HCT116 (cell line): ENCODE results near the gene IL4. TPM values are rescaled to one million over a fixed set of nuclear protein-coding genes. Genes with fewer than 3 reads are reported as not detected.

Source experiments
- ATAC-seq: fragments of 200-7000 bp; cut with Tn5 transposase; 2 replicates; pipeline ENCODE4 v1.9.1; 2020; ENCODE audit warnings: mild to moderate bottlenecking, moderate library complexity
- BruUV-seq: library from RNA; stranded (reverse); fragments of 400-500 nt; replicated peaks from 2 replicates; lab custom pipeline; 2021; lab: Mats Ljungman, UMichigan
- CTCF ChIA-PET: fragments of 300-600 bp; sonication (Branson Sonifier 250); formaldehyde crosslinking; loops from one replicate; lab custom pipeline; 2021; ENCODE audit warnings: antibody characterized with exemption; lab: Charles Lee
- POLR2A ChIA-PET: fragments of 300-600, 350-600 bp; sonication (Branson Sonifier 250); formaldehyde crosslinking; loops from one replicate; lab custom pipeline; 2021; ENCODE audit warnings: antibody characterized with exemption; lab: Charles Lee
- RAD21 ChIA-PET, 2 experiments: fragments of 300-600 bp; sonication (Branson Sonifier 250); formaldehyde crosslinking; loops; one replicate each; lab custom pipeline; 2023; ENCODE audit warnings: low total read pairs in 2 of 2; ENCODE audit not compliant: uncharacterized antibody in 2 of 2, unreplicated experiment in 2 of 2, low non-redundant PET in 1 of 2; lab: Charles Lee
- DNase-seq: peaks from one replicate; pipeline ENCODE4 v3.0.0-alpha.2; 2010; ENCODE audit warnings: low read depth, low spot score
- H2AFZ ChIP-seq: fragments of 200-600 bp; shearing (Covaris generic), sonication (generic); 2 replicates; pipeline ENCODE4 v1.6.1; 2017; ENCODE audit warnings: low read depth, mixed run types, mixed read lengths, antibody characterized with exemption, low read length; ENCODE audit not compliant: poor library complexity, severe bottlenecking
- H3K27ac ChIP-seq: 2 replicates; pipeline ENCODE4 v1.5.1; 2012; ENCODE audit warnings: low read depth, low read length
- H3K27me3 ChIP-seq: fragments of 200-600 bp; sonication (generic); 2 replicates; pipeline ENCODE4 v1.6.1; 2016; ENCODE audit warnings: mixed run types, low read length, mixed read lengths; ENCODE audit not compliant: insufficient read depth
- H3K36me3 ChIP-seq, 2 experiments: fragments of 200-500 bp in 1 of 2; fragments of 200-600 bp in 1 of 2; sonication (Bioruptor generic) in 1 of 2; sonication (generic) in 1 of 2; 2 replicates each; pipeline versions ENCODE4 v1.5.1 to v1.6.1; 2014 to 2016; ENCODE audit warnings: low read length in 2 of 2, inconsistent platforms in 1 of 2, mixed read lengths in 1 of 2, mixed run types in 1 of 2; ENCODE audit not compliant: insufficient read depth in 2 of 2, control insufficient read depth in 1 of 2
- H3K4me1 ChIP-seq, 2 experiments: fragments of 200-600 bp in 1 of 2; sonication (generic) in 1 of 2; 2 replicates each; pipeline versions ENCODE4 v1.5.1 to v1.6.1; 2012 to 2017; ENCODE audit warnings: low read length in 2 of 2, inconsistent platforms in 1 of 2, mild to moderate bottlenecking in 1 of 2, mixed read lengths in 1 of 2, mixed run types in 1 of 2, moderate library complexity in 1 of 2; ENCODE audit not compliant: insufficient read depth in 2 of 2, control insufficient read depth in 1 of 2
- H3K4me2 ChIP-seq: fragments of 200-600 bp; sonication (generic); 2 replicates; pipeline ENCODE4 v1.6.1; 2017; ENCODE audit warnings: mixed run types, low read length, mixed read lengths
- H3K4me3 ChIP-seq, 2 experiments: fragments of 200-600 bp in 1 of 2; sonication (generic) in 1 of 2; replicated peaks in 1 of 2; 2 replicates each; pipeline ENCODE4 v1.5.1; 2011 to 2016; ENCODE audit warnings: low read length in 2 of 2, control low read depth in 1 of 2, low read depth in 1 of 2, mild to moderate bottlenecking in 1 of 2, mixed read lengths in 1 of 2, mixed run types in 1 of 2
- H3K79me2 ChIP-seq: fragments of 200-600 bp; sonication (generic); 2 replicates; pipeline ENCODE4 v1.6.1; 2017; ENCODE audit warnings: mild to moderate bottlenecking, mixed run types, low read length, moderate library complexity, mixed read lengths; ENCODE audit not compliant: insufficient read depth
- H3K9ac ChIP-seq: fragments of 200-600 bp; sonication (generic); 2 replicates; pipeline ENCODE4 v1.6.1; 2016; ENCODE audit warnings: low read length, mixed read lengths
- H3K9me2 ChIP-seq: fragments of 200-600 bp; sonication (generic), shearing (Covaris generic); 2 replicates; pipeline ENCODE4 v1.6.1; 2017; ENCODE audit warnings: mixed run types, mild to moderate bottlenecking, moderate library complexity; ENCODE audit not compliant: insufficient read depth
- H3K9me3 ChIP-seq, 2 experiments: fragments of 200-500 bp in 1 of 2; fragments of 200-600 bp in 1 of 2; sonication (Bioruptor generic) in 1 of 2; sonication (generic) in 1 of 2; 2 replicates each; pipeline ENCODE4 v1.6.1; 2014 to 2017; ENCODE audit warnings: low read length in 2 of 2, mixed read lengths in 2 of 2, inconsistent platforms in 1 of 2, low read depth in 1 of 2, mild to moderate bottlenecking in 1 of 2, mixed run types in 1 of 2, moderate library complexity in 1 of 2; ENCODE audit not compliant: control insufficient read depth in 1 of 2, insufficient read depth in 1 of 2
- H4K20me1 ChIP-seq: fragments of 200-600 bp; sonication (generic), shearing (Covaris generic); 2 replicates; pipeline ENCODE4 v1.6.1; 2017; ENCODE audit warnings: mixed run types, mild to moderate bottlenecking, moderate library complexity; ENCODE audit not compliant: insufficient read depth
- CEBPB ChIP-seq: IDR thresholded peaks from 2 replicates; pipeline ENCODE4 v1.6.1; 2012; ENCODE audit warnings: low read depth
- EGR1 ChIP-seq: IDR thresholded peaks from 2 replicates; pipeline ENCODE4 v1.6.1; 2012; ENCODE audit warnings: low read depth
- EZH2phosphoT487 ChIP-seq: fragments of 200-600 bp; IDR thresholded peaks from 2 replicates; pipeline ENCODE4 v1.6.1; 2018; ENCODE audit warnings: antibody characterized with exemption, borderline replicate concordance
- JUND ChIP-seq: IDR thresholded peaks from 2 replicates; pipeline ENCODE4 v1.6.1; 2012
- POLR2A ChIP-seq: IDR thresholded peaks from 2 replicates; pipeline ENCODE4 v1.7.0; 2011; ENCODE audit warnings: borderline replicate concordance; ENCODE audit not compliant: insufficient read depth, insufficient read length; ENCODE audit errors: extremely low read depth
- POLR2AphosphoS5 ChIP-seq: IDR thresholded peaks from 2 replicates; pipeline ENCODE4 v1.6.1; 2011; ENCODE audit warnings: mild to moderate bottlenecking, low read depth, low read length, moderate library complexity
- RAD21 ChIP-seq: IDR thresholded peaks from 2 replicates; pipeline ENCODE4 v1.6.1; 2012; ENCODE audit warnings: low read depth, mild to moderate bottlenecking
- SIN3A ChIP-seq: IDR thresholded peaks from 2 replicates; pipeline ENCODE4 v1.6.1; 2012; ENCODE audit warnings: low read depth
- SP1 ChIP-seq: IDR thresholded peaks from 2 replicates; pipeline ENCODE4 v1.6.1; 2012; ENCODE audit warnings: low read depth
- SRF ChIP-seq: IDR thresholded peaks from 2 replicates; pipeline ENCODE4 v1.6.1; 2012; ENCODE audit warnings: low read depth
- YY1 ChIP-seq: IDR thresholded peaks from 2 replicates; pipeline ENCODE4 v1.6.1; 2011; ENCODE audit warnings: low read length, low read depth, moderate library complexity, mild to moderate bottlenecking; ENCODE audit not compliant: insufficient replicate concordance; ENCODE audit errors: extremely low read depth
- ZNF274 ChIP-seq: fragments of 200-500 bp; sonication (Bioruptor generic); IDR thresholded peaks from 2 replicates; pipeline ENCODE4 v1.6.1; 2014; ENCODE audit warnings: mild to moderate bottlenecking, low read depth, low read length, inconsistent platforms
- intact Hi-C: fragments of 100-400 bp; cut with micrococcal nuclease; formaldehyde crosslinking; loops from 2 replicates; pipeline ENCODE4 v1.10.0; 2022
- total RNA-seq: library from RNA; stranded (reverse); gene quantifications from one replicate; pipeline ENCODE4 v1.2.1, GENCODE V29; 2021; ENCODE audit not compliant: unreplicated experiment
- TF ChIP-seq, protein P1 (sequence below), 3 experiments: fragments of 200-600 bp in 1 of 3; sonication (generic) in 1 of 3; IDR thresholded peaks in 2 of 3; conservative IDR thresholded peaks in 1 of 3; 2 replicates each; pipeline ENCODE4 v1.5.1; 2012 to 2017; ENCODE audit warnings: low read depth in 2 of 3, low read length in 2 of 3, antibody characterized with exemption in 1 of 3, borderline replicate concordance in 1 of 3, control low read depth in 1 of 3, mild to moderate bottlenecking in 1 of 3, mixed read lengths in 1 of 3, mixed run types in 1 of 3, moderate library complexity in 1 of 3; ENCODE audit not compliant: insufficient read depth in 1 of 3
- TF ChIP-seq, protein P2 (sequence below): IDR thresholded peaks from 2 replicates; pipeline ENCODE4 v1.6.1; 2012
- TF ChIP-seq, protein P3 (sequence below): IDR thresholded peaks from 2 replicates; pipeline ENCODE4 v1.6.1; 2012; ENCODE audit warnings: low read depth
- TF ChIP-seq, protein P4 (sequence below): IDR thresholded peaks from 2 replicates; pipeline ENCODE4 v1.6.1; 2011; ENCODE audit warnings: mild to moderate bottlenecking, low read length, moderate library complexity; ENCODE audit not compliant: insufficient replicate concordance; ENCODE audit errors: extremely low read depth
- TF ChIP-seq, protein P5 (sequence below): IDR thresholded peaks from 2 replicates; pipeline ENCODE4 v1.6.1; 2012

The IL4 gene
- total RNA-seq, 1 experiment from 2014 or later = not detected

DNA sequence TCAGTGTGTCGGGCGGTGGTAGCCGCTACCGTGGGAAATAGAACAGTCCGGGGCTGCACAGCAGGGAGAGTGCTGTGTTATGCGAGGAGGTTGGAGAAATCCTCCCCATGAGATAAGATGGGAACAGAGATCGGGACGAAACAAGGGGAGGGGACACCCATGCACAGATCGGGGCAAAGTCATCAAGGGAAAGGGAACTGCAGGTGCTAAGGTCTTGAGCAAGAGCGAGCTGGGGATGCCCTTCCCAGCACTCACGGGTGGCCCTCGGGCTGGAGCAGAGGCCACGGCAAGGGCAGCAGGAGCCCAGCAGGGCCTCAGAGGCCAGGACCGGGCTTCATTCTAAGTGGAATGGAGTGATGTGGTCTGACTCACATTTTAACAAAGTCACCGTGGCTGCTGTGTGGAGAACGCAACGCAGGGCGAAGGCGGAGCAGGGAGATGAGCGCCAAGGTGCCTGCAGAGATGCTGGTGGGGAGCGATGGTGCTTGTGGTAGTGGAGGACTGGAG is 8.2 kb upstream of the IL4 start:
- H3K27ac ChIP-seq = no peak overlapping the region
- DNase-seq = no peak
- BruUV-seq = no TSS peak
- no peaks in the 10 kb centered on the region for H3K27me3 ChIP-seq
- no peaks in the 10 kb centered on the region for H3K9me2 ChIP-seq
- TF ChIP-seq, protein P1, sequence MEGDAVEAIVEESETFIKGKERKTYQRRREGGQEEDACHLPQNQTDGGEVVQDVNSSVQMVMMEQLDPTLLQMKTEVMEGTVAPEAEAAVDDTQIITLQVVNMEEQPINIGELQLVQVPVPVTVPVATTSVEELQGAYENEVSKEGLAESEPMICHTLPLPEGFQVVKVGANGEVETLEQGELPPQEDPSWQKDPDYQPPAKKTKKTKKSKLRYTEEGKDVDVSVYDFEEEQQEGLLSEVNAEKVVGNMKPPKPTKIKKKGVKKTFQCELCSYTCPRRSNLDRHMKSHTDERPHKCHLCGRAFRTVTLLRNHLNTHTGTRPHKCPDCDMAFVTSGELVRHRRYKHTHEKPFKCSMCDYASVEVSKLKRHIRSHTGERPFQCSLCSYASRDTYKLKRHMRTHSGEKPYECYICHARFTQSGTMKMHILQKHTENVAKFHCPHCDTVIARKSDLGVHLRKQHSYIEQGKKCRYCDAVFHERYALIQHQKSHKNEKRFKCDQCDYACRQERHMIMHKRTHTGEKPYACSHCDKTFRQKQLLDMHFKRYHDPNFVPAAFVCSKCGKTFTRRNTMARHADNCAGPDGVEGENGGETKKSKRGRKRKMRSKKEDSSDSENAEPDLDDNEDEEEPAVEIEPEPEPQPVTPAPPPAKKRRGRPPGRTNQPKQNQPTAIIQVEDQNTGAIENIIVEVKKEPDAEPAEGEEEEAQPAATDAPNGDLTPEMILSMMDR (IDR thresholded peaks at IDR 0.05 in 2 of 3, conservative IDR thresholded peaks at IDR 0.05 in 1 of 3; ENCODE audit: borderline replicate concordance in 1 of 3, insufficient read depth in 1 of 3, low read depth in 2 of 3, low read length in 2 of 3) = no peak
- TF ChIP-seq, protein P2, sequence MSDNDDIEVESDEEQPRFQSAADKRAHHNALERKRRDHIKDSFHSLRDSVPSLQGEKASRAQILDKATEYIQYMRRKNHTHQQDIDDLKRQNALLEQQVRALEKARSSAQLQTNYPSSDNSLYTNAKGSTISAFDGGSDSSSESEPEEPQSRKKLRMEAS = no peak
- no peak for TF ChIP-seq SIN3A
- TF ChIP-seq RAD21 = no peak
- no peak for TF ChIP-seq SRF
- TF ChIP-seq, protein P3, sequence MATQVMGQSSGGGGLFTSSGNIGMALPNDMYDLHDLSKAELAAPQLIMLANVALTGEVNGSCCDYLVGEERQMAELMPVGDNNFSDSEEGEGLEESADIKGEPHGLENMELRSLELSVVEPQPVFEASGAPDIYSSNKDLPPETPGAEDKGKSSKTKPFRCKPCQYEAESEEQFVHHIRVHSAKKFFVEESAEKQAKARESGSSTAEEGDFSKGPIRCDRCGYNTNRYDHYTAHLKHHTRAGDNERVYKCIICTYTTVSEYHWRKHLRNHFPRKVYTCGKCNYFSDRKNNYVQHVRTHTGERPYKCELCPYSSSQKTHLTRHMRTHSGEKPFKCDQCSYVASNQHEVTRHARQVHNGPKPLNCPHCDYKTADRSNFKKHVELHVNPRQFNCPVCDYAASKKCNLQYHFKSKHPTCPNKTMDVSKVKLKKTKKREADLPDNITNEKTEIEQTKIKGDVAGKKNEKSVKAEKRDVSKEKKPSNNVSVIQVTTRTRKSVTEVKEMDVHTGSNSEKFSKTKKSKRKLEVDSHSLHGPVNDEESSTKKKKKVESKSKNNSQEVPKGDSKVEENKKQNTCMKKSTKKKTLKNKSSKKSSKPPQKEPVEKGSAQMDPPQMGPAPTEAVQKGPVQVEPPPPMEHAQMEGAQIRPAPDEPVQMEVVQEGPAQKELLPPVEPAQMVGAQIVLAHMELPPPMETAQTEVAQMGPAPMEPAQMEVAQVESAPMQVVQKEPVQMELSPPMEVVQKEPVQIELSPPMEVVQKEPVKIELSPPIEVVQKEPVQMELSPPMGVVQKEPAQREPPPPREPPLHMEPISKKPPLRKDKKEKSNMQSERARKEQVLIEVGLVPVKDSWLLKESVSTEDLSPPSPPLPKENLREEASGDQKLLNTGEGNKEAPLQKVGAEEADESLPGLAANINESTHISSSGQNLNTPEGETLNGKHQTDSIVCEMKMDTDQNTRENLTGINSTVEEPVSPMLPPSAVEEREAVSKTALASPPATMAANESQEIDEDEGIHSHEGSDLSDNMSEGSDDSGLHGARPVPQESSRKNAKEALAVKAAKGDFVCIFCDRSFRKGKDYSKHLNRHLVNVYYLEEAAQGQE = no peak
- TF ChIP-seq, protein P4, sequence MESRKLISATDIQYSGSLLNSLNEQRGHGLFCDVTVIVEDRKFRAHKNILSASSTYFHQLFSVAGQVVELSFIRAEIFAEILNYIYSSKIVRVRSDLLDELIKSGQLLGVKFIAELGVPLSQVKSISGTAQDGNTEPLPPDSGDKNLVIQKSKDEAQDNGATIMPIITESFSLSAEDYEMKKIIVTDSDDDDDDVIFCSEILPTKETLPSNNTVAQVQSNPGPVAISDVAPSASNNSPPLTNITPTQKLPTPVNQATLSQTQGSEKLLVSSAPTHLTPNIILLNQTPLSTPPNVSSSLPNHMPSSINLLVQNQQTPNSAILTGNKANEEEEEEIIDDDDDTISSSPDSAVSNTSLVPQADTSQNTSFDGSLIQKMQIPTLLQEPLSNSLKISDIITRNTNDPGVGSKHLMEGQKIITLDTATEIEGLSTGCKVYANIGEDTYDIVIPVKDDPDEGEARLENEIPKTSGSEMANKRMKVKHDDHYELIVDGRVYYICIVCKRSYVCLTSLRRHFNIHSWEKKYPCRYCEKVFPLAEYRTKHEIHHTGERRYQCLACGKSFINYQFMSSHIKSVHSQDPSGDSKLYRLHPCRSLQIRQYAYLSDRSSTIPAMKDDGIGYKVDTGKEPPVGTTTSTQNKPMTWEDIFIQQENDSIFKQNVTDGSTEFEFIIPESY = no peak
- TF ChIP-seq CEBPB = no peak
- TF ChIP-seq YY1 = no peak
- no peak for TF ChIP-seq POLR2A
- no peak for TF ChIP-seq ZNF274
- TF ChIP-seq POLR2AphosphoS5 = no peak
- TF ChIP-seq EZH2phosphoT487 = no peak
- TF ChIP-seq JUND = no peak
- TF ChIP-seq SP1 = no peak
- TF ChIP-seq, protein P5, sequence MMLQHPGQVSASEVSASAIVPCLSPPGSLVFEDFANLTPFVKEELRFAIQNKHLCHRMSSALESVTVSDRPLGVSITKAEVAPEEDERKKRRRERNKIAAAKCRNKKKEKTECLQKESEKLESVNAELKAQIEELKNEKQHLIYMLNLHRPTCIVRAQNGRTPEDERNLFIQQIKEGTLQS = no peak
- no peak for TF ChIP-seq EGR1
- H2AFZ ChIP-seq = no peak overlapping the region
- no peak overlapping the region for H3K9ac ChIP-seq
- intact Hi-C loops = no loop called here
- H3K4me1 ChIP-seq = peaks cover 0 to 13% of the 10 kb centered on the region in 2 experiments; a peak in 1 of 4 replicates
- no peaks in the 10 kb centered on the region for H3K9me3 ChIP-seq
- no peak overlapping the region for H3K4me3 ChIP-seq
- ChIA-PET POLR2A (no interaction called here), CTCF (no interaction called here), RAD21 (no interaction called here)
- no peaks in the 10 kb centered on the region for H3K36me3 ChIP-seq
- ATAC-seq = no peak
- no peak overlapping the region for H3K4me2 ChIP-seq
- no peaks in the 10 kb centered on the region for H3K79me2 ChIP-seq
- H4K20me1 ChIP-seq = no peaks in the 10 kb centered on the region
